ENCODE measurements around the gene GYS1. TPM values are rescaled to one million over a fixed set of nuclear protein-coding genes. Genes with fewer than 3 reads are reported as not detected.
A peak's percentile ranks its signal among the peaks of the same experiment; 100 is the strongest.
"Not testable (repeated sequence)": the region's sequence is repeated elsewhere in the genome, so short reads cannot be mapped to it uniquely, and the experiment has no call there.

The GYS1 gene
- polyA plus RNA-seq (2011; rRNA removed) (36.0 and 49.7 TPM in 2 replicates), polyA minus RNA-seq (2011; rRNA and poly(A)+ RNA removed) (45.4 and 52.7 TPM in 2 replicates)

- DNase-seq (ENCODE audit: low read depth): peak; percentile 98
- Histone ChIP-seq H3K36me3 (ENCODE audit: control insufficient read depth, insufficient read depth, low read length) (peaks cover 16% of the 10 kb centered on the region), H3K4me3 (ENCODE audit: low read depth, low read length) (peak within 1 kb of the TSS; percentile 94), H3K27me3 (ENCODE audit: control insufficient read depth, insufficient read depth, low read length) (no peaks in the 10 kb centered on the region)
- TF ChIP-seq CTCF (IDR thresholded peaks at IDR 0.05; ENCODE audit: insufficient read depth, low read depth, low read length): peak; percentile 99
- POLR2A ChIA-PET: interaction anchor here (0.6 to 1.8 kb wide), 6 partner anchors 26 to 1232 kb away, joined by 3 to 6 read pairs (median 3); partner anchors contain the start of genes CGB7 and NUCB1
- CTCF ChIA-PET: interaction anchor here (0.6 to 2.7 kb wide), 27 partner anchors 8 to 268 kb away, joined by 3 to 44 read pairs (median 4); partner anchors contain the start of gene HSD17B14
Observed at GRCh38 chr19:48993175-48994034, at the start of gene GYS1, which contains the start of gene RUVBL2. Gene GYS1 (minus strand): TSS chr19:48993309. CDS start chr19:48993112, 197 bp downstream. Gene RUVBL2 (plus strand): TSS chr19:48993887. CDS start chr19:48993912, 25 bp downstream.

GRCh38 chr19:49042666-49043065, 49.6 kb upstream of the GYS1 start:
- H3K4me3 ChIP-seq (ENCODE audit: low read depth, low read length); DNase-seq (ENCODE audit: low read depth); CTCF ChIA-PET; POLR2A ChIA-PET; H3K27me3 ChIP-seq (ENCODE audit: control insufficient read depth, insufficient read depth, low read length); H3K36me3 ChIP-seq (ENCODE audit: control insufficient read depth, insufficient read depth, low read length): not testable (repeated sequence)

- Histone ChIP-seq H3K36me3 (ENCODE audit: control insufficient read depth, insufficient read depth, low read length) (no peaks in the 10 kb centered on the region), H3K4me3 (ENCODE audit: low read depth, low read length) (no peak overlapping the region), H3K27me3 (ENCODE audit: control insufficient read depth, insufficient read depth, low read length) (no peaks in the 10 kb centered on the region)
- no peak for TF ChIP-seq CTCF (IDR thresholded peaks at IDR 0.05; ENCODE audit: insufficient read depth, low read depth, low read length)
- DNase-seq (ENCODE audit: low read depth): no peak
- CTCF ChIA-PET: no interaction called here
- POLR2A ChIA-PET: no interaction called here
Observed at GRCh38 chr19:49042177-49042576, 49.1 kb upstream of the GYS1 start.

- H3K27me3 ChIP-seq (ENCODE audit: control insufficient read depth, insufficient read depth, low read length); POLR2A ChIA-PET; DNase-seq (ENCODE audit: low read depth); H3K36me3 ChIP-seq (ENCODE audit: control insufficient read depth, insufficient read depth, low read length); H3K4me3 ChIP-seq (ENCODE audit: low read depth, low read length); CTCF ChIA-PET: not testable (repeated sequence)
Observed at GRCh38 chr19:49039736-49040135, 46.6 kb upstream of the GYS1 start.

- CTCF ChIA-PET: interaction anchor here (0.8 kb wide), 1 partner anchor 21 kb away, joined by 3 read pairs; no protein-coding TSS in a partner anchor
- DNase-seq (ENCODE audit: low read depth); POLR2A ChIA-PET; H3K27me3 ChIP-seq (ENCODE audit: control insufficient read depth, insufficient read depth, low read length); H3K36me3 ChIP-seq (ENCODE audit: control insufficient read depth, insufficient read depth, low read length); H3K4me3 ChIP-seq (ENCODE audit: low read depth, low read length): not testable (repeated sequence)
Observed at GRCh38 chr19:49038557-49039276, 45.6 kb upstream of the GYS1 start.

GRCh38 chr19:49038111-49038510, 45.0 kb upstream of the GYS1 start:
- POLR2A ChIA-PET; H3K36me3 ChIP-seq (ENCODE audit: control insufficient read depth, insufficient read depth, low read length); CTCF ChIA-PET; DNase-seq (ENCODE audit: low read depth); H3K27me3 ChIP-seq (ENCODE audit: control insufficient read depth, insufficient read depth, low read length); H3K4me3 ChIP-seq (ENCODE audit: low read depth, low read length): not testable (repeated sequence)

GRCh38 chr19:49036815-49037214, 43.7 kb upstream of the GYS1 start, which contains the start of gene CGB1:
Gene CGB1 (minus strand): TSS chr19:49036895. CDS start chr19:49036711, 184 bp downstream.
- H3K4me3 ChIP-seq (ENCODE audit: low read depth, low read length); POLR2A ChIA-PET; H3K27me3 ChIP-seq (ENCODE audit: control insufficient read depth, insufficient read depth, low read length); H3K36me3 ChIP-seq (ENCODE audit: control insufficient read depth, insufficient read depth, low read length); CTCF ChIA-PET; DNase-seq (ENCODE audit: low read depth): not testable (repeated sequence)
- peak; percentile 53 for TF ChIP-seq CTCF (IDR thresholded peaks at IDR 0.05; ENCODE audit: insufficient read depth, low read depth, low read length)

Data from BJ (cell line).